MV-4-11 (cell line): ENCODE data around the gene METTL21C.

ENCODE experiments used
- DNase-seq: peaks from one replicate; lab custom pipeline; 2025; lab: John Stamatoyannopoulos, UW

METTL21C gene

GRCh38 chr13:102697929-102698648, 3.2 kb upstream of the METTL21C start:
- DNase-seq: no peak

- DNase-seq: no peak
These were observed 2.4 kb upstream of the METTL21C start for GRCh38 chr13:102697264-102697663.

DNA sequence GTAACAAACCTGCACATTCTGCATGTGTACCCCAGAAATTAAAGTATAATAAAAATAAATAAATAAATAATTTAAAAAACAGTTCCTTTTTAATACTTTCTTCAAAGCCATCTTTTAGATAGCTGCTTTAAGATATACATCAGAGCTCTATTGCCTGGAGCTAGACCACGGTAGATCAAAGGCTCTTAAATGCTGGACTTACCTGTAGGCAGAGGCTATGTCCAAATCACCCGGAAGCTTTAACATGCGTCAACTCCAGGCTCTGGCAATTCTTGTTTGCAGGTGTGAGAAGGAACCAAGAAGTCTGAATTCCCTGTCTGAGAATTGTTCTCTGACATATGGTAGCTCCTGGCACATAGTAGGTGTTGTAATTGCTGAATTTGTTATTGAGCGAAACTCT, 1.6 kb upstream of the METTL21C start:
- DNase-seq: no peak

GRCh38 chr13:102693776-102694175, 1.1 kb downstream of the METTL21C start:
- DNase-seq: peak; percentile 57

DNA sequence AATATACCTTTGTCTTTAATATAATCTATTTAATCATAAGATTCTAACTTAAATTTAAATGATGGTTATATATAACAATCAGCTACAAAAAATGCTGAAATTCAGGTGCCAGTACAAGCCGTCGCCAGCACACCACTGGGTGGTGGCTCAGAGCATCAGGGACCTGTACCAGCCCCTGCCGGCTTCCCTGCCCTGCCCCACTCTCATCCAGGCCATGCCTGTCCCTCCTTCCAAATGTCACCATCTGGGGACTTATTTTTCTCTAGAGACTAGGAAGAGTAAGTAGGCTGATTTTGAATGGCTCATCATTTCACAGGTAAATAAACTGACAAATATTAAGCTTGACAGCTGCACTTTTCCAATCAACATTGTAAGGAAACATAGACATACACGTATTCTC, 1.6 kb downstream of the METTL21C start:
- DNase-seq: no peak

DNA sequence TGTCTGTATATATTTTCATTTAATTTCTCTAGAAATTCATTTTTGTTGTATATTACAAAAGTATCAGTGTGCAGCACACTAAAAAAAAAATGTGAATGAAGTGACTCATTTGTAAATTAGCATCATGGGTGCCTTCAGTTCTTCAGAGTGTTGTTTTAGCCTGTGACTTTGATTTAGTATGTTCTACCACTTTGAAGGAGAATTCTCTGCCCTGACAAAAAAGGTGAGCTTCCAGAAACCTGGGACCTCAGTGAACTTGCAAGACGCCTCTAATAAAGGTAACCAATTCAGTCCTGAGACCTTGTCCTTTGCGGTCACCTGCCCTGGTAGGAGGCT, 2.4 kb downstream of the METTL21C start:
- DNase-seq: no peak

GRCh38 chr13:102690883-102691282, 4.0 kb downstream of the METTL21C start:
- no peak for DNase-seq

DNA sequence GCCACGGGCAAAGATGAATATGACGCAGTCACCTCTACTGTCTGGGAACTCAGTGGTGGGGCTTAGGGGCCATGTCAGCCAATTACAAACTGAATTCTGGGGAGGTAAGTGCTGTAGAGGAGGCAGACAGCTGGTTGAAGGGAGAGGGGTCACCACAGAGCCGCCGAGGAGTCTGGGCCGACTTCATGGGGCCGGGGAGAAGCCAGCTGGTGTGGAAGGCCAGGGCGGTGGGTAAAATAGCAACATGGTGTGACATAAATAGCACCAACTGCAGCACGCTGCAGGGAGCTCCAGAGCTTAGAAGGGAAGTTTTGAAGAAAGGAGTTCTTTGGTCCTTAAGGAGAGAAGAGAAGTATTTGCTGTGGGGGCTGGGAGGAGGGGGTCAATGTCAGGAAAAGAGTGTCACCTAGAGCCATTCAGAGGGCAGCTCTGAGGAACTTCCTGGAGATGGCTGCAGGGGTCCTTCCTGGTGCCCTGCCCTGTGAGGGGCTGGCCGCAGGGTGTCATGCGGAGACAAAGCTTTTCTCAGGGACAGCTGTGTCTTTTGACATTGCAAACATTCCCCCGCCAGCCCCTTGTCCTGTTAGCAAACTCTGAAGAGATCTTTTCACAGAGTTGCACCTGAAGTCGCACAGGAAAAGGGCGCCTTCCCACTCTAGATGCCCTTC, 6.4 kb downstream of the METTL21C start:
- no peak for DNase-seq

- DNase-seq: no peak
These were observed 7.3 kb downstream of the METTL21C start for GRCh38 chr13:102687520-102687919.

- DNase-seq: no peak
These were observed 8.8 kb downstream of the METTL21C start for GRCh38 chr13:102686024-102686423.

GRCh38 chr13:102683637-102684036, 11.2 kb downstream of the METTL21C start:
- DNase-seq: no peak

DNA sequence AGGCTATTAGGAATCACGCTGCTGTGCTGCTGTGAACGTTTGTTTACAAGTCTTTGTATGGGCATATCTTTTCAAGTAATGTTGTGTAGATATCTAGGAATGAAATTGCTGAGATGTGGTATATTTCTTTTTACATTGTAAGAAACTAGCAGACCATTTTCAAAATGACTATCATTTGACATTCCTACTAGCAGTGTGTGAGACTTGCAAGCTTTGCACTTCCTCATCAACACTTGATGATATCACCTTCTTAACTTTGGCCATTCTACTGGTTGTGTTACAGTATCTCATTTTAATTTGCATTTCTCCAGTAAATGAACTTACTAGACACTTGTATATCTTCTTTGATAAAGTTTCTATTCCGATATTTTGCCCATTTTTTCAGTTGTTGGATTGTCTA, 12.1 kb downstream of the METTL21C start:
- no peak for DNase-seq

DNA sequence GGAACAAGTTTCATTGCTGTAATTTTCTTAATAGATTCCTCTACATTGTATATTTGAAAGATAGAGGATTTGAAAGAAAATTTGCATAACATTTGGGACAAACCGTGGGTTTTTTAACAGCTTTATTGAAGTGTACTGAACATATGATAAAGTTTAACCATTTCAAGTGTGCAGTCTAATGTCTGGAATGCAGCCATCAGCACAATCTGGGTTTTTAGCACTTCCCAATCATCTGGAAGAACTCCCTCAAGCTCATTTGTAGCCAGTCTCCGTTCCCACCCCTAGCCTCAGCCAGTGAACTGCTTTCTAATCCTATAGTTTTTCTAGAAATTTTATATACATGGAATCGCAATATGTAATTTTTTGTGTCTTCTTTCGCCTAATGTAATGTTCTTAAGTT, 12.6 kb downstream of the METTL21C start:
- no peak for DNase-seq

- DNase-seq: peak; percentile 90
These were observed 13.8 kb downstream of the METTL21C start for GRCh38 chr13:102680842-102681740.

- no peak for DNase-seq
These were observed 14.6 kb downstream of the METTL21C start for GRCh38 chr13:102680133-102680717.

- no peak for DNase-seq
These were observed 15.3 kb downstream of the METTL21C start for GRCh38 chr13:102679449-102680132.

DNA sequence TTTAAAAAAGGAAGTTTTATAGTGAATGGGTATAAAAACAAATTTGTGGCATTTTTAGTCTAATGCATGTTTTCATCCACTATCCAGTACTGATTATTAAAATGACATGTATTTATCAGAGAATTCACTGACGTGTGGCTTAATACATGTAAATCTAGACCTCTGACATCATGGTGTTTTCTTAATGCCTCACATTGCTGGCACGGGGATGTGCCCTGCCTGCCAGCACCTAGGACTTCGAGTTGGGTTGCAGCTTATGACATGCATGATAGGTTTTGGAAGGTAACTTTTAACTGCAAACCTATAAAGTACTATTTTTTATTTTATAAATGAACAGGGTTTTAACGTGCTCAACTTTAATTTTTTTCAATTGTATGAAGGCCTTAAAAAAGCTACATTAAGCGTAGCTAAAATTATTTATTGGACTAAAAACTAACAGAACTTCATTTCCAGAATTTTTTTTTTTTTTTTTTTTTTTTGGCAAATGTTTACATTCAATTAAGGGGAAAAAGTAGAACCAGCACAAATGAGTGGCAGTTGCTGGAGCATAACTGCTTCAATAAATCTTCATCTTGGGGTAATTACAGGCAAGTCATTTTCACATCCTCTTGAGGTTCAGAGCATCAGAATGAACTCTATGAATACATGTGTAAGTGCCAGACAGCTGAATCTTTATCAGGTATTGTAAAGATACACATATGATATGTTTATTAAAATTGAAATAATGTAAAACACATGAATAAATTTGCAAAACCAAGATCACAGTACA, 16.3 kb downstream of the METTL21C start:
- DNase-seq: peak; percentile 63

GRCh38 chr13:102677122-102677521, 17.7 kb downstream of the METTL21C start:
- no peak for DNase-seq

DNA sequence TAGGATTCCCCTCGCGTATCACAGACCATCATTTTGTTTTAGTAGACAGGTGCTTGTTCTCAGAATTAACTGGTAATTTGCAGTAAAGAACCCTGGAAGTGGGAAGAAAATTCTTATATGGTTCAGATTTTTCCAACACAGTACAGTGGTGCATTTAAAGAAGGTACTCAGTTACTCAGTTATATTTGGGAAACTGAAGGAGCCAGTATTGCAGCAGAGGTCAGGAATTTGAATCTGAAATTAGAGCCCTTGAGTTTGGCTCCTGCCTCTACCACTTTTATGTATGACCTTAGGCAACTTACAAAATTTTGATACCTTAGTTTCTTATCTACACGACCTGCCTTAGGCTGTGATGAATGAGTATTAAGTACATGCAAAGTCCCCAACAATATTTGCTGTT, 19.7 kb downstream of the METTL21C start:
- DNase-seq: no peak

- DNase-seq: no peak
These were observed 24.7 kb downstream of the METTL21C start for GRCh38 chr13:102670130-102670529.

DNA sequence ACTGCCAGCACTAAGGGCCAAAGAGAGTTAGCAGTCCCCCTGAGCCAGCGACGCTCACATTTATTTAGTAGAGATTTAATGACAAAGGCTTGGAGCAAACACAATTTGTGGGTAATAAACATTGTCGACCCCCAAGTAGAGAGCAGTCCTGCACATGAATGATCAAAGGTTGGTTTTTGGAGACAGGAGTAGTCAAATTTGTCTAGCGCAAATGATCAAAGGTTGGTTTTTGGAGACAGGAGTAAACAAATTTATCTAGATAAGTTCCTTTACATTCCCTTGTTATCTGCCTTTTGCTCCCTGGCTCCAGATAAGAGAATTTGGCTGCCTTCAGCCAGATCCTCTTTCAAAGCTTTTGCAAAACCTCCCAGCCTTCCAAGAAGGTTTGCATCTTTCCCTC, 26.9 kb downstream of the METTL21C start:
- no peak for DNase-seq
